DND-41 (cell line): Measurements from ENCODE around the gene SLC26A2.

Experiments
- EZH2 ChIP-seq: IDR thresholded peaks from 3 replicates; pipeline ENCODE4 v1.6.1; 2012; ENCODE audit warnings: borderline replicate concordance, low read depth, mild to moderate bottlenecking, moderate library complexity, low read length, inconsistent platforms; ENCODE audit not compliant: severe bottlenecking
- TF ChIP-seq, protein P1 (sequence below): IDR thresholded peaks from 2 replicates; pipeline ENCODE4 v1.5.1; 2012; ENCODE audit warnings: borderline replicate concordance, low read length, moderate library complexity, mild to moderate bottlenecking; ENCODE audit not compliant: poor library complexity, severe bottlenecking; ENCODE audit errors: extremely low read depth

DNA sequence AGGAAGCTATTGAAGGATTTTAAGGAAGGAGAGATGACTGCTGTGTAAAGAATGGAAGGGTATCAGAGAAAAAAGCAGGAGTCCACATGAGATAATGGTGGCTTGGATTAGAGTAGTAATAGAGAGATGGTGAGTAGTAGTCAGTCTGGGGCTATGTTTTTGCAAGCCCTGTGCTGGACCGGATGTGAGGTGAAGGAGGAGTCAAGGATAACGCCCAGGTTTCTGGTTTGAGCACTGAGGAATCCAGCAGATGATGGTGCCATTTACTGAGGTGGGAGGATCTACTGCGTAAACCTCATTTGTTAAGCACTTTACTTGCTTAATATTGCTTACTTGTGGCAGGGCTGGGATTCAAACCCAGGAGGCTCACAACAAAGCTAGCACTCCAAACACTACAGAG lies 38.8 kb downstream of the SLC26A2 start:
- TF ChIP-seq, protein P1, sequence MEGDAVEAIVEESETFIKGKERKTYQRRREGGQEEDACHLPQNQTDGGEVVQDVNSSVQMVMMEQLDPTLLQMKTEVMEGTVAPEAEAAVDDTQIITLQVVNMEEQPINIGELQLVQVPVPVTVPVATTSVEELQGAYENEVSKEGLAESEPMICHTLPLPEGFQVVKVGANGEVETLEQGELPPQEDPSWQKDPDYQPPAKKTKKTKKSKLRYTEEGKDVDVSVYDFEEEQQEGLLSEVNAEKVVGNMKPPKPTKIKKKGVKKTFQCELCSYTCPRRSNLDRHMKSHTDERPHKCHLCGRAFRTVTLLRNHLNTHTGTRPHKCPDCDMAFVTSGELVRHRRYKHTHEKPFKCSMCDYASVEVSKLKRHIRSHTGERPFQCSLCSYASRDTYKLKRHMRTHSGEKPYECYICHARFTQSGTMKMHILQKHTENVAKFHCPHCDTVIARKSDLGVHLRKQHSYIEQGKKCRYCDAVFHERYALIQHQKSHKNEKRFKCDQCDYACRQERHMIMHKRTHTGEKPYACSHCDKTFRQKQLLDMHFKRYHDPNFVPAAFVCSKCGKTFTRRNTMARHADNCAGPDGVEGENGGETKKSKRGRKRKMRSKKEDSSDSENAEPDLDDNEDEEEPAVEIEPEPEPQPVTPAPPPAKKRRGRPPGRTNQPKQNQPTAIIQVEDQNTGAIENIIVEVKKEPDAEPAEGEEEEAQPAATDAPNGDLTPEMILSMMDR: no peak
- TF ChIP-seq EZH2: no peak
